ENCODE data around the gene FUT3. TPM values are rescaled to one million over a fixed set of nuclear protein-coding genes. Genes with fewer than 3 reads are reported as not detected.

Gene FUT3
- total and polyA plus RNA-seq, 4 donors, result 1.5 to 31.4 (median 18.2) TPM

DNA sequence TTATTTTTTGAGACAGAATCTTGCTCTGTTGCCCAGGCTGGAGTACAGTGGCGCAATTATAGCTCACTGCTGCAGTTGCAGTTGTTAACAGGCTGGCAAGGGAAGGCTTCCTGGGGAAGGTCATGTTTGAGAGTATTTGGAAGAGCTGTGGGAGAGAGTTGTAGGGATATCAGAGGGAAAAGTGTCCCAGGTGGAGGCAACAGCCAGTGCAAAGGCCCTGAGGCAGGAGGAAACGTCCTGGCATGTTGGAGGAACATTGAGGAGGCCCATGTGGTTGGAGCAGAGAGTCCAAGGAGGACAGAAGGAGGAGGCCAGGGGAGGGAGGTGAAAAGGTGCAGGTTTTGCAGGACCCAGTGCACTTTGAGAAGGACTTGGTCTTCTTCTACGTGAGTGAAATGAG, 58.1 kb downstream of the FUT3 start:
- Histone ChIP-seq H3K9ac (ENCODE audit: insufficient read depth in 1 of 2, low read length in 2 of 2) (no peak overlapping the region), H3K27ac (ENCODE audit: low read depth in 1 of 2, low read length in 1 of 2) (no peak overlapping the region), H3K9me3 (ENCODE audit: control insufficient read depth in 4 of 4, insufficient read depth in 3 of 4, low read length in 3 of 4) (peaks cover 0 to 3% (median 0%) of the 10 kb centered on the region in 4 donors), H3K27me3 (ENCODE audit: control insufficient read depth in 3 of 3, insufficient read depth in 3 of 3, low read length in 2 of 3) (no peaks in the 10 kb centered on the region), H3K4me3 (no peak overlapping the region), H3K4me1 (ENCODE audit: control insufficient read depth in 5 of 5, insufficient read depth in 5 of 5, low read length in 5 of 5) (peaks cover 0 to 6% (median 4%) of the 10 kb centered on the region in 5 donors), H3K36me3 (ENCODE audit: control insufficient read depth in 4 of 4, insufficient read depth in 4 of 4, low read length in 4 of 4) (peaks cover 3 to 17% (median 11%) of the 10 kb centered on the region in 4 donors)
- WGBS, 2 donors, result 92 to 94% methylated on average over 3 of the region's 3 CpGs
- TF ChIP-seq, protein P1, sequence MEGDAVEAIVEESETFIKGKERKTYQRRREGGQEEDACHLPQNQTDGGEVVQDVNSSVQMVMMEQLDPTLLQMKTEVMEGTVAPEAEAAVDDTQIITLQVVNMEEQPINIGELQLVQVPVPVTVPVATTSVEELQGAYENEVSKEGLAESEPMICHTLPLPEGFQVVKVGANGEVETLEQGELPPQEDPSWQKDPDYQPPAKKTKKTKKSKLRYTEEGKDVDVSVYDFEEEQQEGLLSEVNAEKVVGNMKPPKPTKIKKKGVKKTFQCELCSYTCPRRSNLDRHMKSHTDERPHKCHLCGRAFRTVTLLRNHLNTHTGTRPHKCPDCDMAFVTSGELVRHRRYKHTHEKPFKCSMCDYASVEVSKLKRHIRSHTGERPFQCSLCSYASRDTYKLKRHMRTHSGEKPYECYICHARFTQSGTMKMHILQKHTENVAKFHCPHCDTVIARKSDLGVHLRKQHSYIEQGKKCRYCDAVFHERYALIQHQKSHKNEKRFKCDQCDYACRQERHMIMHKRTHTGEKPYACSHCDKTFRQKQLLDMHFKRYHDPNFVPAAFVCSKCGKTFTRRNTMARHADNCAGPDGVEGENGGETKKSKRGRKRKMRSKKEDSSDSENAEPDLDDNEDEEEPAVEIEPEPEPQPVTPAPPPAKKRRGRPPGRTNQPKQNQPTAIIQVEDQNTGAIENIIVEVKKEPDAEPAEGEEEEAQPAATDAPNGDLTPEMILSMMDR (IDR thresholded peaks at IDR 0.05; ENCODE audit: control extremely low read depth, extremely low read depth), result no peak
- ATAC-seq (ENCODE audit: insufficient read depth, low FRiP score) (no peak), DNase-seq (no peak)

Other genes starting within 250 kb of the FUT3 start
- gene SAFB2, start 228.7 kb downstream of the FUT3 start, total RNA-seq, result 10 to 100 TPM; 85.0 to 88.6 TPM
- 10 to 100 TPM; 39.7 to 51.9 TPM for gene SAFB2, start 228.7 kb downstream of the FUT3 start, polyA plus RNA-seq
- 100 to 1,000 TPM in 1 of 2 donors, 10 to 100 TPM in 1; 88.2 to 130 TPM for gene SAFB, start 228.4 kb downstream of the FUT3 start, total RNA-seq
- 10 to 100 TPM; 59.5 to 67.2 TPM for gene SAFB, start 228.4 kb downstream of the FUT3 start, polyA plus RNA-seq
- 10 to 100 TPM; 26.6 to 78.2 TPM for gene MICOS13, start 170.9 kb downstream of the FUT3 start, total RNA-seq
- 100 to 1,000 TPM in 1 of 2 donors, 10 to 100 TPM in 1; 77.1 to 184 TPM for gene MICOS13, start 170.9 kb downstream of the FUT3 start, polyA plus RNA-seq
- gene HSD11B1L, start 170.4 kb downstream of the FUT3 start, total RNA-seq, result 10 to 100 TPM in 1 of 2 donors, 1 to 10 TPM in 1; 8.2 to 10.3 TPM
- gene HSD11B1L, start 170.4 kb downstream of the FUT3 start, polyA plus RNA-seq, result 10 to 100 TPM in 1 of 2 donors, 1 to 10 TPM in 1; 7.5 to 12.2 TPM
- gene RPL36, start 161.2 kb downstream of the FUT3 start, total RNA-seq, result 100 to 1,000 TPM; 309 to 612 TPM
- gene RPL36, start 161.2 kb downstream of the FUT3 start, polyA plus RNA-seq, result 1,000 to 10,000 TPM in 1 of 2 donors, 100 to 1,000 TPM in 1; 793 to 1,934 TPM
- 10 to 100 TPM; 41.0 to 89.6 TPM for gene LONP1, start 131.3 kb downstream of the FUT3 start, total RNA-seq
- 10 to 100 TPM; 63.0 to 75.0 TPM for gene LONP1, start 131.3 kb downstream of the FUT3 start, polyA plus RNA-seq
- gene CATSPERD, start 130.8 kb downstream of the FUT3 start, total RNA-seq, result 10 to 100 TPM in 1 of 2 donors, 1 to 10 TPM in 1; 8.2 to 10.0 TPM
- 10 to 100 TPM in 1 of 2 donors, 1 to 10 TPM in 1; 8.4 to 11.3 TPM for gene CATSPERD, start 130.8 kb downstream of the FUT3 start, polyA plus RNA-seq
- gene PRR22, start 66.7 kb downstream of the FUT3 start, total RNA-seq, result 1 to 10 TPM in 1 of 2 donors, under 1 TPM in 1; 0.20 to 6.1 TPM
- gene PRR22, start 66.7 kb downstream of the FUT3 start, polyA plus RNA-seq, result 1 to 10 TPM; 2.6 to 6.8 TPM
- 10 to 100 TPM; 18.5 to 47.0 TPM for gene DUS3L, start 60.3 kb downstream of the FUT3 start, total RNA-seq
- gene DUS3L, start 60.3 kb downstream of the FUT3 start, polyA plus RNA-seq, result 10 to 100 TPM; 32.7 to 40.8 TPM
- 1 to 10 TPM in 1 of 2 donors, under 1 TPM in 1; 0.23 to 3.3 TPM for gene NRTN, start 46.4 kb downstream of the FUT3 start, total RNA-seq
- gene NRTN, start 46.4 kb downstream of the FUT3 start, polyA plus RNA-seq, result 1 to 10 TPM; 1.2 to 1.7 TPM
- gene FUT6, start 11.7 kb downstream of the FUT3 start, total RNA-seq, result 1 to 10 TPM in 1 of 2 donors, not detected in 1; 1.9 TPM
- 1 to 10 TPM in 1 of 2 donors, under 1 TPM in 1; 0.67 to 2.6 TPM for gene FUT6, start 11.7 kb downstream of the FUT3 start, polyA plus RNA-seq
- not detected for gene FUT5, start 19.1 kb upstream of the FUT3 start, total RNA-seq
- not detected for gene FUT5, start 19.1 kb upstream of the FUT3 start, polyA plus RNA-seq
- 100 to 1,000 TPM in 1 of 2 donors, 10 to 100 TPM in 1; 52.5 to 219 TPM for gene NDUFA11, start 52.3 kb upstream of the FUT3 start, total RNA-seq
- 100 to 1,000 TPM; 337 to 344 TPM for gene NDUFA11, start 52.3 kb upstream of the FUT3 start, polyA plus RNA-seq
- 1 to 10 TPM; 6.3 to 7.2 TPM for gene VMAC, start 53.4 kb upstream of the FUT3 start, total RNA-seq
- gene VMAC, start 53.4 kb upstream of the FUT3 start, polyA plus RNA-seq, result 1 to 10 TPM; 3.3 to 5.0 TPM
- gene CAPS, start 62.8 kb upstream of the FUT3 start, total RNA-seq, result 100 to 1,000 TPM; 333 to 360 TPM
- gene CAPS, start 62.8 kb upstream of the FUT3 start, polyA plus RNA-seq, result 100 to 1,000 TPM in 1 of 2 donors, 10 to 100 TPM in 1; 90.2 to 113 TPM
- gene RANBP3, start 126.7 kb upstream of the FUT3 start, total RNA-seq, result 10 to 100 TPM; 60.4 to 67.7 TPM
- gene RANBP3, start 126.7 kb upstream of the FUT3 start, polyA plus RNA-seq, result 10 to 100 TPM; 33.6 to 49.4 TPM